Activated CD4-positive, alpha-beta T cell treated with anti-CD3 and anti-CD28 coated beads, Interleukin-2, amount 50 U/mL, for 16 hours (primary cell): ENCODE measurements around the gene TSC2.

Experiments
- DNase-seq: peaks from one replicate; pipeline ENCODE4 v3.0.0-alpha.2; 2020

TSC2 gene

DNA sequence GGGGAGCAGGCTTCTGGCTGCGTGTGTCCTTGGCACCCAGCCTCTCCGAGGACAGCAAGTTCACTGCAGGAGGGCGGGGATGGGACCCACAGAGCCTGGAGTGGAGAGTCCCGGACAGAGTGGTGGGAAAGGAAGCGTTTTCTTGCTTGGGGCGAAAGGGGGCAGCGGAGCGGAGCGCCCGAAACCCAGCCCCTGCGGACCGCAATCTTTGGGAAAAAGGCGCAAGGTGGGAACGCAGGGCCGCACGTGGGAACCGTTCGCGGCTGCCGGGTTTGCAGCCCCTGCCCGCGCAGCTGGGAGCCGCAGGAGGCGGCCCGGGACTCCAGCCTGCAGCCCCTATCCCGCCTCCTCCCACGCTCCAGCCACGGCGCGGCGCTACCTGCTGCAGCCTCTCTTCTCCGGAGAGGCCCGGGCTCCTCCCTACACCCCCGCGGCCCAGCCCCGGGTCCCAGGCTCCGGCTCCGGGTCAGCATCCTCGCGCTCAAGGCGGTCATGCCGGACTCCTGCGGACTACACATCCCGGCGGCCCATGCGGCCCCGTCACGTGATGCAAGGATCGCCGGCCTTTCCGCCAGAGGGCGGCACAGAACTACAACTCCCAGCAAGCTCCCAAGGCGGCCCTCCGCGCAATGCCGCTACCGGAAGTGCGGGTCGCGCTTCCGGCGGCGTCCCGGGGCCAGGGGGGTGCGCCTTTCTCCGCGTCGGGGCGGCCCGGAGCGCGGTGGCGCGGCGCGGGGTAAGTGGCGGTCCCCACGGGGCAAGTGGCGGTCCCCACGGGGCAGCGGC is at the start of gene TSC2, which contains the start of gene NTHL1:
TSS of gene TSC2 (plus strand) at position 656 of the 786 bp plus-strand sequence. CDS start 631 bp downstream, outside the sequence.
TSS of gene NTHL1 (minus strand) at position 505 of the 786 bp plus-strand sequence. CDS start at position 494, 11 bp downstream.
- peak; percentile 98 for DNase-seq

- no peak for DNase-seq
Observed at GRCh38 chr16:1998360-1998835, 49.4 kb upstream of the TSC2 start.

GRCh38 chr16:1998852-1999801 is 48.7 kb upstream of the TSC2 start:
- no peak for DNase-seq

- DNase-seq = no peak
Observed at GRCh38 chr16:1999866-2000514, 47.8 kb upstream of the TSC2 start.

DNA sequence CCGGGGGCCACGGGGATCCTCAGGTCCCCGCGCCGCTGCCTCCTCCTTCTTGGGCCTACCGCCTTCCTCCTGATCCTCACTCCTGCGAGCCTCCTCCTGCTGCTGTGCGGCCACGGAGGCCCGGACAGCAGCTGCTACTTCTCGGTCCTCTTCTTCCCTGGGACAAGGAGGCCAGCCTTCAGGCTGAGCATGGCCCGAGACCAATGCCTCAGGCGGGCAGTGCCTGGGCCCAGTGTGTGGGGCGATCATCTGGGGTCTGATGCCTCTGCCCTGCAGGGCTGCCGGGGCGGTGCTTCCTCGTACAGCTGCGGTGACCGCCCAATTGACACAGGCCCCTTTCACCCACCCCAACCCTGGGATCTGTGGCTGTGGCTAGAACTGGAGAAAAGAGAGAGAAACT is 46.8 kb upstream of the TSC2 start:
- DNase-seq = no peak

DNA sequence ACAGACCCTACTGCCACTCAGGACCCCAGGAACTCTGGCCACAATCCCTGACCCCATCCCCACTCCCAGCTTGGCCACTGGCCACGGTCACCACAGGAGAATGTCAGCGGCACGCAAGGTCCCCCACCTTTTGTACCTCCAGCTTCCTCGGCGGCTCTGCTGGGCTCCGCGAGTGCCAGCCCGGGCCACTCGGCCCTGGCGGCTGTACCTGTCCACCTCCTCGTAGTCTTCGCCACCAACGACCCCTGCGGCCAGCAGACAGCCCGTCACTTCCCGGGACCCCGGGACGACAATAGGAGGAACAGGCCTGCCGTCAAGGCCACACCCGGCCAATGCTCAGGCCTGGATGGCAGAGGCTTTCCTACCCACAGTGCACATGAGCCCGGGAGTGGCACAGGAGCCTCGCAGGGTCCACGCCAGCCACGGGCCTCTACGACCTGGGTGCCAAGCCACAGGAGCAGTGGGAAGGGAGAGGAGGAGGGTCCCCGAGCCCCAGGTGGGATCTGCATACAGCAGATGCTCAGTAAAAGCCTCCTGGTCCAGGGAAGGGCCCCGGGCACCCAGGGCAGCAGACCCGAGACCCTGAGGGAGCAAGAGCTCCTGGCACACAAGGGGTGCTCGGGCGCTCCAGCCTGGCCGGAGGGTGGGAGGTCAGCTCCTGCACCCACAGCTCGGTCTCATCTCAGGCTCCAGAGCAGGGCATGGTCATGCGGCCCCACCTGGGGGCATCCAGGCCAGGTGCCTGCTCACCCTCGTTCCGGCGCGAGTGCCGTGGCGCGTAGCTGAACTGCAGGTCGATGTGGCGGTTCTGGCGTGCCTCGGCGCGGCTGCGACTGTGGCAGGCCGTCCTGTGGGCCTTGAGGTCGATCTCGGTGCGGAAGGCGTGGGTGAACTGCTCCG is 46.1 kb upstream of the TSC2 start:
- DNase-seq = no peak

- DNase-seq = no peak
Observed at GRCh38 chr16:2002406-2003230, 45.2 kb upstream of the TSC2 start.

DNA sequence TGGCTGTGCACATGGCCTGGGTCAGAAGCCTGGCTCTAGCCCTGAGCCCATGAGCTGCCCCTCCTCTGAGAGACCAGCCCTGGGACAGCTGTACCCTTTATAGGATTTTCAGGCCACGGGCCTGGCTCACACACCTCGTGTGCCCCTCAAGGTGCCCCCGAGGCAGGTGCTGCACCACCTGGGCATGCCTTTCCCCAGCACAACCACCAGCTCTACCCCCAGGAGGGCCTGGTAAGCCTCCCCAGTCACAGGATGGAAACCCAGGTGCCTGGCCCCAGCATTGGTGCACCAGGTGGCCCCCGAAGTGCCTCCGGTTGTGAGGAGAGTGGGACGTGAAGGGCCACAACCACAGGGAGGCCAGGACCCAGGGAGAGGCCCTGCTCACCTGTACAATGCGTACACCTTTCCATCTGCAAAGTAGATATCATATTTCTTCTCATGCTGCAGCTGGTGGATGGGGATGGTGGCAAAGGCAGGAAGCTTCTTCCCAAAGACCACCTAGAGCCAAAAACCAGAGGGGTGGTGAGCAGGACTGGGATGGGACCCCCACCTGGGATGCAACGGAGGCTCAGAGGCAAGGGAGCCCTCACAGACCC is 44.5 kb upstream of the TSC2 start:
- no peak for DNase-seq

DNA sequence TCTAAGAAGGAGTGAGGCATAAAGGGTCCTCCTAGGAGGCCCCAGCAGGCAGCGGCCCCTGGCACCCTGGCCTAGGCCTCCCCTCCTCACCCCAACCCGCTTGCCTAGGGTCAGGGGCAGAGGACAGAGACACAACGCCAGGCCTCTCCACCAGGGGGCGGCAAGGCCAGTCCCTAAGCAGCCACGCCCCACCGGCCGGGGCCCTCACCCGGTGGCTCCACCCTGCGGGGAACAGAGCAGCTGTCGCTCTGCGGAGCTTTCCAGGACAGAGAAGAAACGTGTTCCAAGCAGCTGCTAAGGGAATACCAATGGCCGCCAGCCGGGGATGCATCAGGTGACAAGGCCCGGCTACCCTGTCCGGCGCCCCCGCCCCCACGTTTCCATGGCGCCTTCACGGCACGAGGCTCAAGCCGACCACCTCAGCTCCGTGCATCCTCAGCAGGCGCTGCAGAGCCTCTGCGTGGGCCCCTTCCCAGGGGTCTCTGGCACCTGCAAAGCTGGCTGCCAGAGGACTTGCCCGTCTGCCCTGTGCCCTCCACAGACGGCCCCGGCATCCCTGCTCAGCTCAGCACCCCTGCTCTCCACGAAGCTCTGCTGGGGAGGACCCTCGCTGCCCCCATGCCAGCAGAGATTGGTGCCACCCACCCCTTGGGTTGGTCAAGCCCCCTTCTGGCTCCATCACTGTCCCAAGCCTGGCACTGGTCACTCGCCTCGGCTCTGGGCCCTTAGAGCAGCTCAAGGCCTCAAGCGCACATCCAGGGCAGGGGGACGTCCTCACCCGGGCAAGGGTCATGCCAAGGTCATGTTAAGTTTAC is 43.8 kb upstream of the TSC2 start:
- DNase-seq = peak; percentile 91

DNA sequence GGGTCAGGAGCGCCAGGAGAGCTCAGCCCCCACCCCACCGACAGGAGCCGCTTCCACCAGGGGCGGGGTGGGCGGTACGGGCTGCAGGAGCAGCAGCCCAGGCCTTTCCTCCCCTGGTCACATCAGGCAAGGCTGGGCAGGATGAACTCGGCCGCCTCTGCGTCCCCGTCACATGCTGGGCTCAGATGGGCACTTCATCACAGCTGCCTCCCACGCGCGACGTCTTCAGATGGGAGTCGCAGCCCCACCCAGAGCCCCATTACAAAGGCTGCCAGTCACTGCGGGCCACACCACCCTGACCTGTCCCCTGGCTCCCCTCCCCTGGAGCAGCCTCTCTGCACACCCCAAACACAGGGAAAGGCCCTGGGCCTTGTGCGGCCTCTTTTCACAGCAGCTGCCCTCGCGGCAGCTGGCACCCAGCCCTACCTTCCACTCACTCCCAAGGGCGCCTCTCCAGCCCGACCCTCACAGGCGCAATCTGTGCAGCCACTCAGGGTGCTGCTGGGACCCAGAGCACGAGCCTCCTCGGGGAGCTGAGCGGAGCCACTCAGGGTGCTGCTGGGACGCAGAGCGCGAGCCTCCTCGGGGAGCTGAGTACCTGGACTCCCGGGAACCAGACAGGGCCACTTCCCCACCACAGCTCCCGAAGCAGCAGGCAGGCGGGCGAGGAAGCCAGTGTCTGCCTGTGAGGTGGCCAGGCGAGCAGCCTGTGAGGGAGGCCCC is 42.8 kb upstream of the TSC2 start:
- DNase-seq = no peak

- DNase-seq = no peak
Observed at GRCh38 chr16:2005646-2006045, 42.1 kb upstream of the TSC2 start.

- no peak for DNase-seq
Observed at GRCh38 chr16:2006317-2006716, 41.5 kb upstream of the TSC2 start.

- DNase-seq = no peak
Observed at GRCh38 chr16:2007081-2007836, 40.5 kb upstream of the TSC2 start.

- peak; percentile 55 for DNase-seq
Observed at GRCh38 chr16:2008009-2008526, 39.7 kb upstream of the TSC2 start.

DNA sequence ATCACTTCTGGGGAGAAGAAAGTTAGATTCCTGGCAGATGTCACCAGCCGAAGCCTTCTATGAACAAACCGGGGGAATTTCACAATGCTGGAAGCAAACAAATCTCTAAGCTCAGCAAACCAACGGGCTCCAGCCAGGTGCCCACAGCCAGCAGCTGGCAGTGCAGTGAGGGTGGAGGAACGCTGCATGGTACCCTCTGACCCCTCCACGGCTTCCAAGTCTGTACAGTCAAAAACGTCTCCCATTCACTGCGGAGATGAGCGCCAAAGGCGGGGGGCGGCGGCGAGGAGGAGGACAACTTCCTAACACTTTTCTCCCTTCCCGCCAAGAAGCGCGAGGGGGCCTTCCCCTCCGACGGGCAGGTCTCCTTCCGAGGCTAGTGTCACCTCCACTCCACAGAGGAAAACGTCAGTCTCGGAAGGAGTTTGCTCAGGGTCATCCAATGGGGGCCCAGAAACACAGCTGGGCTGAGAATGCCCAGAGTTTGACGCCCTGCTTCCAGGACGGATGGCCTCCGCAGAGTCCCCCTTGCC is 39.1 kb upstream of the TSC2 start:
- DNase-seq = peak; percentile 47

- no peak for DNase-seq
Observed at GRCh38 chr16:2009164-2009711, 38.5 kb upstream of the TSC2 start.

DNA sequence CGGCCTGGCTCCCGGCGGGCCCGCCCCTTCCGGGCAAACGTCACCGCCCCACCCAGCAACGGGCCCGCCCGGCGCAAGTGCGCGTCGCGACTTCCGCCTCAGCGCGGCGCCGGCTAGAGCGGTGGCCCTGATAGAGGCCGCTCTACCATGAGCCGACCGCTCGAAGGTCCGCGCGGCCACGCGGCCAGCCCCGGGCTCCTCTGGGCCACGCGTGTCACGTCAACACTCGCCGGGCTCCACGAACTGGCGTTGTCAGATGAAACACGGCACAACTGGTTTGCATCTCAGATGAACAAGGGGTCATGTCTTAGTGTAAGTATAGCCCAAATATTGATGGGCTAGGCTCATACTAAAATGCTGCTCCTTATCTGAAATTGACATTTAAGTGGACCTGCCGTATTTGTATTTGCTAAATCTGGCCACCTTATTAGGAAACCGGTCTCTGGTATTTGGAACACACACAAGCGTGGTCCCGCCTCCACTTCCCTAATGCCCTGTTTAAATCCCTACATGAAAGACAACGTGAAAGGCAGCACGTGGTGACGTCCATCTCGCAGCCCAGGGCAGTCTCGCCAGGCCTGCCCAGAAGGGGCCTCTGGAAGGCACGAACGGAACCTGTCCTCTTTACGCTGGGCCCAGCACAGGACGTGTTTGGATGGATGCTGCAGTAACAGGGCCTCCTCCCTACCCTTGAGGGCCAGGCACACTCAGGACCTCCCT is 37.8 kb upstream of the TSC2 start, which contains the start of gene ZNF598:
TSS of gene ZNF598 (minus strand) at position 31 of the 720 bp plus-strand sequence.
- DNase-seq = peak; percentile 85
